ENCODE measurements around the gene SPCS2.

The SPCS2 gene

DNA sequence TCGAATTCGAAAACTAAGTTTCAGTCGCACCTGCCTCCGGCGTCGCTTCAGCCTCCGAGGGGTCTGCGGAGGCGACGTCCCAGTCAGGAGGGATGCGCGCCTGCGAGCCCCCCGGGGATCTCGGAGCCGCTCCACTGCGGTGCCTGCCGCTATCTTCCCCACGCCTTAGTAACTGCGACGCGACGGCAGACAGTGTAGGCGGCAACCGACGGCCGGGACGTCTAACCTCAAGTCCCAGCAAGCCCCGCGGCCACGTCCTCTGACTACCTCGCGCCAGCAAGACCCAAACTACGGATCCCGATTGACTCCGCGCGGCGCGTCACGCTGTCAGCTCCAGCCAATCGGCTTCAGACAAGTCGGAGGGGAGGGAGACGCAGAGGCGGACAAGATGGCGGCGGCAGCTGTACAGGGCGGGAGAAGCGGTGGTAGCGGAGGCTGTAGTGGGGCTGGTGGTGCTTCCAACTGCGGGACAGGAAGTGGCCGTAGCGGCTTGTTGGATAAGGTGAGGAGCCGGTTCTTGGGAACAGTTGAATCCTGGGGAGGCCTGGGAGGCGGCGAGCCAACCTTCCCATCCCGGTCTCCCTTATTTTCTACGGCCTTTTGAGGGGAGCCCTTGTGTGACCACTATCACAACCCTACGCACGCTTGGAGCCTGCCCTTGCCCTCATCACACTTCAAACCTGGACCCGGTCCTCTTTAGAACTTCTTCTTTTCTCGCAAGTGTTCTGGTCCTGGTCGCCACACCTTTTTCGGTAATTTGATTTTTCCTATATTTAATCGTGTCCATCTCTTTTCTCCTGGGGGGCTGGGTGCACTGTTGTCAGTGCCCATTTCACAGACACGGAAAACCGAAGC, at the start of gene SPCS2, which contains the start of gene XRRA1:
Gene SPCS2, plus strand, starts transcription at position 369 of the 855 bp plus-strand sequence. Its CDS starts 20 bp downstream, at position 389.
Gene XRRA1, minus strand, starts transcription at position 194 of the 855 bp plus-strand sequence. CDS start 8,213 bp downstream, outside the sequence.
- peak; percentile 86 to 97 for DNase-seq (ENCODE audit: low read depth in 2 of 2, low spot score in 1 of 2)

DNA sequence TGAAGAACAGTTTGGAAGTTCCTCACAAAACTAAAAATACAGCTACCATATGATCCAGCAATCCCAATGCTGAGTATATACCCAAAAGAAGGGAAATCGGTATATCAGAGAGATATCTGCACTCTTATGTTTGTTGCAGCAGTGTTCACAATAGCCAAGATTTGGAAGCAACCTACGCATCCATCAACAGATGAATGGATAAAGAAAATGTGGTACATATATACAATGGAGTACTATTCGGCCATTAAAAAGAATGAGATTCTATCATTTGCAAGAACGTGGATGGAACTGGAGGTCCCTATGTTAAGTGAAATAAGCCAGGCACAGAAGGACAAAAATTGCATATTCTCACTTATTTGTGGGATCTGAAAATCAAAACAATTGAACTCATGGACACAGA, 46.7 kb upstream of the SPCS2 start:
- no peak for DNase-seq (ENCODE audit: low read depth in 2 of 2, low spot score in 1 of 2)

DNA sequence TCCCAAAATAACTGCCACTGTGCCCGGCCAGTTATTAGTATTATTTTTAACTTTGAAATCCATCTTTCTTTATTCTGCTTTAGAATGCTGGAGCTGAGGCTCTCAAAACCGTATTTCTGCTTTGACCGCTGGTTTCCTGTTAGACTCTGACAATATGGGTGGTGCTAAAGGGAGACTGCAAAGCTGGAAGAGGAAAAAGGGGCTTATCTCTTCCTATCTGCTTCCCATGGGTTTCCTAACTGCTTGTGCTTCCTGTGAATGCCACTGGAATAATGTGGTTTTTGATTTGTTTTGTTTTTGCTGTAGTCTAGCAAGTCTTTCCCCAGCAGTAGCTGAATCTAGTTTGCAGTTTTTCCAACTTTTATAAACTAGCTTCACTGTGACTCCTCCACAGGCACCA, 43.7 kb upstream of the SPCS2 start:
- DNase-seq (ENCODE audit: low read depth in 2 of 2, low spot score in 1 of 2): no peak

DNA sequence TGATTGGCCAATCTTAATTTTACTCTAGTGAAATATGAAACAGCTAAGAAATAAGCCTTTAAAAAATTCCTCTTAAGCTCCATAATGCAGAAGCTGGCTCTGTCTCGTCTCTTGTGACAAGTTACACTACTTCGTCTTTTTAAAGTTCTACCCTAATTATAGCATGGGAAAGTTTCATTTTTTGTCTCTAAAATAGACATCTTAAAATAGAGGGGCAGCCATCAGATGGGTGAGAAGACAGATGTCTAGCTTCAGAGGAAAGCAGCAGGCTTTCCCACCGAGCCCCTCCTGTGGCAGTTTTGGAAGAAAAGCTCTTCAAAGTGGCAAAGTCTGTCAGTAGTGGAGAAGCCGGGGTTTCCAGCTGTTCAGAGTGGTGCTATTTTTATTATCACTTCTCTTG, 39.7 kb upstream of the SPCS2 start:
- DNase-seq (ENCODE audit: low read depth in 2 of 2, low spot score in 1 of 2): no peak

DNA sequence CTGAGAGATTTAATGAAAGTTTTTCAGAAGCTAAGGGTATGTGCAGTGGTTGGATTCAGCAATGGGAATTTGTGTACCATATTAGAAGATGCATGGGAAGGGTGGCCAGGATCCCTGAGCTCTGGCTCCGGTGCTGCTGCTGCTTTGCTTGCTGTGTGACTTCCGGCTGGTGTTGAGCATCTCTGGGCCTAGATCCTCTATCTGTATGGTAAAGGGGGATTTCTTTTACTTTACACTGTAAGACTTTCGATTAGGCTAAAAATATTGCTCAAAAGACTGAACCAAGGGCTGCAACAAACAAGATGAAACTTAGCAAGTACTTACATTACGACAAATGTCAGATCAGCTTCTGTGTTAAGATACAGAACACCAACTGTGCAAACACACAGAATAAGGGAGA, 39.3 kb upstream of the SPCS2 start:
- DNase-seq (ENCODE audit: low read depth in 2 of 2, low spot score in 1 of 2): no peak

DNA sequence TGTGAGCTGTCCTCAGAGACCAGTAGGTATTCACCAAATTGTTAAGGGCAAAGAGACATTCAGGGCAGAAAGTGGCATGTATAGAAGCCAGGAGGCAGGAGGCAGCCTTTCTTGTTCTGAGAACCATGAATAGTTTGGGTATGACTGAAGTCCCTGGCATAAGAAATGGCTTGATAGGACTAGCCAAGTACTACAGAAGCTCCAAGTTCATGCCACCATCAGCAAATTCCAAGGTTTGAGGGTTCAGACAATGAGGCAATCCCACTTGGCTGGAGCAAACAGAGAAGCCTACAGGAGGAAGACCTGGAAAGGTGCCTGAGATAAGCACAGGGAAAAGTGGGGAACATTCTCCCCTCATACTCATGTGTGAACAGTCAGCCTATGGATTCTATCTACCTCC, 25.9 kb upstream of the SPCS2 start:
- no peak for DNase-seq (ENCODE audit: low read depth in 2 of 2, low spot score in 1 of 2)

DNA sequence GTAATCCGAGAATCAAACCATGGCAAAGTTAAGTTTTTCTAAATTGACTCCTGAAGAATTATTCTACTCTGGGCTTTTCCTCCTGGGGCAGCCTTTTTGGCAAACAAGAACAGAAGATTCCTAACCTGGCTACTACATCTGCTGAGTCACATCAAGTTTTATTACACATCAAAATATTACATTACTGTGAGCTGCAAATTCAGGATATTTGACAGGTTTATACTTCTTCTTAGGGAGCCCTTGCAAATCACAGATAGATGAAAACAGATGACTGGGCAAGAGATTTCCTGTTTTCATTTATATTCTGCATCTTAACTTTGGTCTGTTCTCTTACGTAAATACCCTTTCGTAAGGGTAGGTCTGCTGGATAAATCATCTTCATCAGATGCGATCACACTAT, 23.8 kb upstream of the SPCS2 start:
- DNase-seq (ENCODE audit: low read depth in 2 of 2, low spot score in 1 of 2): no peak

DNA sequence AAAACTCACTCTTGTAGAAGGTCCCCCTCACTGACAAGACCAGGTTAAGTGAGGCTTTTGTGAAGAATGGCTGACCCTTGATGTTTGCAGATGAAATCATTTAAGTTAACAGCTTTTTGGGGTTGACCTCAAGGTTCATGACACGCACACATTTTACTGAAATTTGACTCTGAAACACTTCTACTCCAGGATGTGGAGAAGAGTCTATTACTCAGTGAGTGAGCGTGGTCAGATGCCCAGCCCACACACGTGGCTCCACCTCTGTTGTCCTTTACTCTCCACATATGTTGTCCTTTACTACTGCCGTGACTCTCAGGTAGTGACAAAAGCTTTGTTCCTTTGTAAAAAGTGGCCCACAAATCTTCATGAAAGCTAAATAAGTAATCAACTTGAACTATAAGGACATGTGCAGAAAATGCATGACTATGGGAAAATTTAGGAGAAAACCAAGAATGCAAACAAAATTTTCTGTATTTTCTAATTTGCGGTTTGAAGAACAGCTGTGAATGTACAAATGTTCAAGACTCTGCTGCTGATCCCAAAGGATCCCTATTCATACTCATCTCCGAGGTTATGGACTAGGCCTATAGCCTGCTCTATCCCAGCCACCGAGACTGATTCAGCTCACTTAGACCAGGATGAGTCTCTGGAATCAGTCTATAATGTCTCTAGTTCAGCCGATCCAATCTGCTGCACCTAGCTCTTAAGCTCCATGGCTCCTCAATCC, 22.6 kb upstream of the SPCS2 start:
- no peak for DNase-seq (ENCODE audit: low read depth in 2 of 2, low spot score in 1 of 2)

DNA sequence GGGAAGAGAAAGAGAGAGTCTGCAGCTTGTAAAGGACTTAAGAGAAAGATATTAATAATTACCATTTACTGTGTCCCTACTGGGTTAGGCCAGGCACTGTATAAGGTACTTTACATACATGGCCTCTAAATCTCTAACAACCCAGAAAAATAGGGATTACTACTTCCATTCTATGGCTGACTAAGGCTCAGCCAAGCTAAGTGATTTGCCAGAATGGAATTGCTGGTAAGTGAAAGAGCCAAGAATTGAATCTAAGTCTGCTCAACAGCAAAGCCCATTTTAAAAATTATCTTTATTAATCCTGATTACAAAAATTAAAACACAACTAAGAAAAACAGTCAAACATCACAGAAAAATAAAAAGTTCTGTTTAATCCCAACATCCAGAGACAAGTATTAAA, 21.6 kb upstream of the SPCS2 start:
- DNase-seq (ENCODE audit: low read depth in 2 of 2, low spot score in 1 of 2): no peak

DNA sequence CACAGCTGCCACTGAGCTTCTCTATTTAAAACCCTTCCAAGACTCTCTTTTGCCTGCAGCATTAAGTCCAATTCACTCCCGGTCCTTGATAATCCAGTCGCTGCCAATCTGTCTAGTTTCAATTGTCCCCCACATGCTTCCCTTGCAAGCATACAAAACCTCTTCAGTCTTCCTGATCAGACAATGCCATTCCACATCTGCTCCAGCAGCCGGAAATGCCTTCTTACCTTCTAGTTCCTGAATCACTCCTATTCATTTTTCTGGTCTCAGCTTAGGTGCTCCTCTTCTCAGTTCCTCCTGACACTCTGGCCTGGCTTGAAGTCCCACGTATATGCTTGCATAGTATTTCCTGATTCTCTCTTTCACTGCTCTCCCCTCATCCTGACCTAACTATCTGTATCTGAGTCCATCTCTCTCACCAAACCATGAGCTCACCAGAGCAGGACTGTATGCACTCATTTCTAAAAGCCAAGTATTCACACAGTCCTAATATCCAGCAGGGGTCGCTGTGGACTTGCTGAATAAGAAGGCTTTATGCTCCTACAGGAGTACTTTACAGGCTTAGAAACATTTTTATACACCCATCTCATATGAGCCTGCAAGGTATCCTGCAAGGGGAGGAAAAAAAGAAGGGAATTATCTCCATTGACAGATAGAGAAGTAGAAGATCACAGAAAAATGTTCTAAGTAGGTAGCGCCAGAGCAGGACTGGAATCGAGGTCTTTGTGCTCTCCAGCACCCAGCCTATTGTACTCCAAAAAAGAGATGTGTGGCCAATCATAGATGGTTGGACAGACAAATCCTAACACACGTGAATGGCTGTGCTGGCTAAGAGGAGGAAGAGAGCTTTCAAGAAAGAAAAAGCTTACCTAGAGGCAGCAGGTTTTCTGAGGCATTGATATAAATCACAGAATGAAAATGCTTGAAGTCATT, 19.4 kb upstream of the SPCS2 start:
- peak; percentile 32 to 41 for DNase-seq (ENCODE audit: low read depth in 2 of 2, low spot score in 1 of 2)

DNA sequence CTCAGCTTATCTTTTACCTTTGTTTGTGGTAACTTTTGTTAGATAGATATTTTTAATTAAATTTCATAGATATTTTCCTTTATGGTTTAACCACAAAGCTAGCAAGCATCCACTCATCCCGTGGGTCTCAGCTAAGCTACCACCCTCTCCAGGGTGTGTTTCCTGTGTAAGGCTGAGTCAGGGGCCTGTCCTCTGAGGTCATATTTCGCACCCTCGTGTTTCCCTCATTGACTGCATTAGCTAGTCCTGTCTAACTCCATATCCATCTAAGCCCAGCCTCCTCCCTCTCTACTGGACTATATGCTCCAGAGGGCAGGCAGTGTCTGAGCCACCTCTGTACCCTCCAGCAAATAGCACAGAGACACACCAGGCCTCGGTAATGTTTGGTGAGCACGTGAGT, 16.9 kb upstream of the SPCS2 start:
- no peak for DNase-seq (ENCODE audit: low read depth in 2 of 2, low spot score in 1 of 2)

DNA sequence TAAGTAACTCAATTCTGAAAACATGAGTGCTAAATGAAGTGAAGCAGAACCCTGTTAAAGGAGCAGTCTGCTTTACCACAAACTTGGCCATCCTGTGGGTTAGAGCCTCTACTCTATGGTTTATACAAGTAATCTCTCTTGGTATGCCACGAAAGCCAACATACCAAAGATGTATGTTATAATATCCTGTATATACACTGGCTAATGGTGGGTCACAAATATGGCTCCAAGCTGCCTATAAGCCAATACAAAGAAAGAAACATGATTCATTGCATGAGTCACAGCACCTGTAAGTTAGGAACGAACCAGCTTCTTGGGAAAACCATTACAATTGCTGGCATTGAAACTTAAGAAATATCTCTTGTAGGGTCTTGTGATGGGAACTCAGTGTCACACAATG, 16.3 kb upstream of the SPCS2 start:
- DNase-seq (ENCODE audit: low read depth in 2 of 2, low spot score in 1 of 2): no peak

DNA sequence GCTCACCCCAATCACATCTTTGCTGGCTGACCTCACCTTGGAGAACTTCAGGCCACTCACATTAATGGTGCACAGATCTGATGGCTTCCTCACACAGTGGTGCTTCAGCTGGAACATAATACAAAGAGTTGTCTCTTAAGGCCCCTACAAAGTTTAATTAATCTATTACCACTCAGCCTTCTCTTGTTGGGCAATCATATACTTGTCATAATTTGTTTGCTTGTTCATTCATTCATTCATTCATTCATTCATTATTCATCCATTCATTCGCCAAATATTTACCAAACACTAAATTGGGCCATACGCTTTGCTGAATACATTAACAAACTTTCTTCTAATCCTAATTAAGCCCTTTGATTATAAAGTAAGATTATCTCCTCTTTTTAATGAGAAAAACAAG, 15.3 kb upstream of the SPCS2 start:
- no peak for DNase-seq (ENCODE audit: low read depth in 2 of 2, low spot score in 1 of 2)

DNA sequence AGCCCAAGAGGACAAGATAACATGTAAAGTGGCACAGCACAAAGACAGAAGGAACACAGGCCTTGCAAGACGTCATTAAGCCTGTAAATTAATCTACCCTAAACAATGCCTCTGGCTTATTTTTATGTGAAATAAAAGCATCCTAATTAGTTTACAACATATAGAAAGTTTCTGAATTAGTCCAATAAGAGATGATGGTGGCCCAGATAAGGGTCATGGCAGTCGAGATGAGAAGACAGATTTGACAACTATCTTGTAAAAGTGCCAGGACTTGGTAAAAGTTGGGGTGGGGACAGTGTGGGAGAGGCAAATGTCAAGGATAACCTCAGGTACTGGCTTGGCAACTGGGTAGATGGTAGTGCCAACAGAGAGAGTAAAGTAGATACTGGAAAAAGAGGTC, 13.8 kb upstream of the SPCS2 start:
- no peak for DNase-seq (ENCODE audit: low read depth in 2 of 2, low spot score in 1 of 2)

DNA sequence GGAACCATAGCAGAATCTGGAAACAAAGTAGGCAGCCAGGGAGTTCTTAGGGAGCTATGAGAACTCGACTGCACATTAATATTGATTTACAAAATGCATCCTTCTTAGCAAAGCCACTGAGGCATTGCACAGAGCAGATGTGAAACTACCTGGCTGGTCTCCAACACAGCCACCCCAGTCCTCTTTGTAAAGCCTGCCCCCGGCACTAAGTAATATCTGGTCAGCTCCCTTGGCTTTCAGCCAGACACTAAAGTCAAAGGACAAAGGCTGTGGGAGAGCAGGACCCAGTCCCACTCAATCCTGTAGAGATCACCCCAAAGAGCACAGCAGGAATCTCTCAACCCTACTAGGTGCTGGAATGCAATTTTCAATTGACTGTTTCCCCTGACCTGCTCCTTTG, 13.0 kb upstream of the SPCS2 start:
- no peak for DNase-seq (ENCODE audit: low read depth in 2 of 2, low spot score in 1 of 2)

DNA sequence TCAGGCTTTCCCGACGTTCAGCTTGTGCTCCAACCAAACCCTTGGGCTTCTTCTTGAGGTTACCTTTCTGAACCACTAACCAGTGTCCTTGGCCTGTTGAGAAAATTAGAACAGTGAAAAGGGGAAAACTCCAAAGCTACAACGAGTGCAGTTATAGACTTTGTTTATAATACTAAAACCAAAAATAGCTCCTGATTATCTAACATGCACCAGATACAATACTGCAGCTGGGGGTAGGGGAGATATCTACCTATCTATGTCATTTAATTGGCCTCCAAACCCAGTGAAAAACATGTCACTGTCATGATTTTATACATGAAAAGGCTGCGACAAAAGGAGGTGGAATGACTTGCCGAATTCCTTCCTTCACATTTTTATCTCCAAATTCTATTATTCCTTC, 12.1 kb upstream of the SPCS2 start:
- no peak for DNase-seq (ENCODE audit: low read depth in 2 of 2, low spot score in 1 of 2)

DNA sequence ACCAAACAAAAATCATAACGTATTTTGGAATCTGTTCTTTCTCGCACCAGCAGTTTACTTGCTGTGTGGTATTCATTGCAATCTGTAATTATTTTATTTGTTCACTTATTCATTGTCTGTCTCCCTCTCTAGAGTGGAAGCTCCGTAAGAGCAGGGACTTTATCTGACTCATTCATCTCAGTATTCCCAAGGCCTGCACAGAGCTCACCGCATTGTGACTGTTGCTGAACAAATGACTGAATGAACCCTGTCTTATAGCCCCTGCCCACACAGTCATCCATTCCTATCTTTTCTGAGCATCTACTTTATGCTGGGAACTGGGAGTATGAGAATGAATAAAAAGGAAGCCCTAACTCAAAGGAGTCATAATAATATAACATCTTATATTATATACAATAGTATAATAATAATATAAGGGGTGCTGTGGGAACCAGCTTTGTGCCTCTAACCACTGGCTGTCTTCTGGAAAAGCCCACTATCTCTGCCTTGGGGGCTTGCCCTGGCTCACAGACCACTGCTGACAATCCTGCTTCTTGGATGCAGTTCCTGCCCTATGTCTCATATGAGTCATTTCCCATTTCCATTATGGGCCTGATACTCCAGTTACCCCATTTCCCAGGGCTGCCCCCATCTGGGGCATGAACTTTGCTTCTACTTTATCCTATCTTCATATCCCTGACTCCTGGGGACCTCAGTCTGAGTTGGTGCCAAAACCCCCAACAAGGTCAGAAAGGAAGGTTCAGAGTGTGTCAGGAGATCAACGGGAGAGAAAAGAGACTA, 11.2 kb upstream of the SPCS2 start:
- DNase-seq (ENCODE audit: low read depth in 2 of 2, low spot score in 1 of 2): no peak

DNA sequence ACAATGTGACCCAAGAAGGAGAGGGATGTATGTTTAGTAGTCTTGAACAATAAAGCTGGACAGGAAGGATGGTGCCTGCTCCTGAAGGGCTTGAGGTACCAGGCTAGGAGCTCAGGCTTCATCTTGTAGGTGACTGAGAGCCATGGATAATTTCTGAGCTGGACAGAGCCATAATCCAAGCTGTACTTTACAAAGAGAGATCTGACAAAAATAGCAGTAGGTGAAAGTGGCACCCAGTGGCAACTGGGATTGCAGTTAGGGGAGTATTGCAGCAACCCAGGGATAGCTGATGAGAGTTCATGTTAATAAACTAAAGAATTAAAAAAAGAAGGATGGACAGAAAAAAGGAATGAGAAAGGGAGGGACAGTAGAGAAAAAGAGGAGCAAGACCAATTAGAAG, 7.6 kb upstream of the SPCS2 start:
- no peak for DNase-seq (ENCODE audit: low read depth in 2 of 2, low spot score in 1 of 2)

DNA sequence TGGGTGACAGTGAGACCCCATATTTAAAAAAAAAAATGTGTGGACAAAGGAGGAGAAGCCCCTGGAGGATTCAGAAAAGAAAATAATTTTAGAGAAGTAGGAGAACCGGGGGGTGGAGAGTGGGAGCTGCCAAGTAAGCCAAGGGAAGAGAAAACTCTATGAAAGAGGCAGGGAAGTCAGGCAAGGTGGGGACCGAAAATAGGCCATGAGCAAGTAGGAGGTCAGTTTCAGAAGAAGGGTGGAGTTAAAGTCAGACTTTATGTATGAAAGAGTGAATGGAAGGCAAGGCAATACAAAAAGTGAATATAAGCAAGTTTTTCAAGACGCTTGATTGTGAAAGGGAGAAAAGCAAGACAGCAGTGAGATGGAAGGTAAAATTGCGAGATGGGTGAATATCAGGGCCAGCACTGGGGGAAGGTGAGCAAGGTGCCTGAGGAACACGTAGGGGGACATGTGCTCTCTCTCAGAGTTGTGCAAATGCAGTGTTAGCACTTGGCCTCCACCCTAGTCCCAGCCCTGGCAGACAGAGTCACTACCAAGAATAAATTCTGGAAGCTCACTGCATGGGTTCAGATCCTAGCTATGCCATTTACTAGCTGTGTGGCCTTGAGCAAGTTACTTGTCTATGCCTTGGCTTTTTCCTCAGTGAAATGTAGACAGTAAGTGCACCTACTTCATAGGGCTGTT, 6.8 kb upstream of the SPCS2 start:
- DNase-seq (ENCODE audit: low read depth in 2 of 2, low spot score in 1 of 2): no peak

DNA sequence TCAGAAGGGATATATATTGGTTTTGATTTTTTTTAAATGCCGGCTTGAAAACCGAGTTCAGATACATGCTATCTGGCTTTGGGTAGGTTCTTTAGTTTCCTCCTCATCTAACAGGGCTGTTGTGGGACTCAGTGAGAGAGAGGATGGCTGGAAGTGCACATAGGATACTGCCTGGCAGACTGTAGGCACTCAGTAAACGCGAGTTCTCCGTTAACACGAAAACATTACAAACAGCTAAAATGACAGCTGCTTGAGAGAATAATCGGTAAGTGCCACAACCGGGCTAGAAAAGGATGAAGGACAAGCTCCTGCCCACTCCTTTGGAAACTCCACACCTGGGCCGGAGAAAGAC, 544 bp upstream of the SPCS2 start:
- no peak for DNase-seq (ENCODE audit: low read depth in 2 of 2, low spot score in 1 of 2)
